ENCODE results near the gene SF3B2. TPM values are rescaled to one million over a fixed set of nuclear protein-coding genes. Genes with fewer than 3 reads are reported as not detected.

The SF3B2 gene
- total RNA-seq, 2 experiments from 2014 or later, result 185 to 260 TPM

DNA sequence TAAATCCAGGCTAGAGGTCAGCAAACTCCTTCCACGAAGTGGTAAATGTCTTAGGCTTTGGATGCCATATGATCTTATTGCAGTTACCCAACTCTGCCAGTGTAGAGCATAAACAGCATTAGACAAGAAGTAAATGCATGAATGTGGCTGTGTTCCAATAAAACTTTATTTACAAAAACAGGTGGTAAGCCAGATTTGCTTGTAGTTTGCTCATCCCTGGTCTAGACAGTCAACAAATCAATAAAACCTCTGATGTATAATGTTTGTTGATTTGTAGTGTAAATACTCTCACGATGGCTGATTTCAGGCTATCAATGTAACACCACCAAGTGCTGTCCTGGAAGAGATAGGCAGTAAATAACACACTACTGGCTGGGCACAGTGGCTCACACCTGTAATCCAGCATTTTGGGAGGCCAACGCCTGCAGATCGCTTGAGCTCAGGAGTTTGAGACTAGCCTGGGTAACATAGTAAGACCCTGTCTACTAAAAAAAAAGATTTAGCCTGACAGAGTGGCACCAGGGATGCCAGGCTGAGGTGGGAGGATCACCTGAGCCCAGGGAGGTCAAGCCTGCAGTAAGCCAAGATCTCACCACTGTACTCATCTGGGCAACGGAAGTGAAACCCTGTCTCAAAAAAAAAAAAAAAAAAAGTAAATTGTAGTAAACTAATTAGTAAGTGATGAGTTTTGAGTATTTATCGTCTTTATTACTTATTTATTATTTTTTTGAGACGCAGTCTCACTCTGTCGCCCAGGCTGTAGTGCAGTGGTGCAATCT is 19.0 kb upstream of the SF3B2 start:
- Histone ChIP-seq H3K79me2 (ENCODE audit: insufficient read depth, low read depth, low read length) (no peaks in the 10 kb centered on the region), H4K20me1 (ENCODE audit: insufficient read depth, low read length) (no peaks in the 10 kb centered on the region), H2AFZ (ENCODE audit: low read length) (no peak overlapping the region), H3K4me1 (ENCODE audit: insufficient read depth, low read length, poor library complexity, severe bottlenecking) (peaks cover 7% of the 10 kb centered on the region), H3K9me3 (ENCODE audit: low read length) (no peaks in the 10 kb centered on the region), H3K4me3 (ENCODE audit: low read depth, low read length, poor library complexity, severe bottlenecking) (no peak overlapping the region), H3K27ac (ENCODE audit: low read depth, low read length, poor library complexity, severe bottlenecking) (no peak overlapping the region), H3K9me2 (ENCODE audit: insufficient read depth, low read length) (no peaks in the 10 kb centered on the region), H3K4me2 (ENCODE audit: low read length) (no peak overlapping the region), H3K36me3 (ENCODE audit: insufficient read depth, low read length) (no peaks in the 10 kb centered on the region)
- CTCF ChIA-PET (ENCODE audit: unreplicated experiment), result no interaction called here
- POLR2A ChIA-PET, result no interaction called here
- intact Hi-C loops (cut with micrococcal nuclease; ENCODE audit: unreplicated experiment), result no loop called here
- BruUV-seq (replicated peaks), result no TSS peak
- TF ChIP-seq, protein P1, sequence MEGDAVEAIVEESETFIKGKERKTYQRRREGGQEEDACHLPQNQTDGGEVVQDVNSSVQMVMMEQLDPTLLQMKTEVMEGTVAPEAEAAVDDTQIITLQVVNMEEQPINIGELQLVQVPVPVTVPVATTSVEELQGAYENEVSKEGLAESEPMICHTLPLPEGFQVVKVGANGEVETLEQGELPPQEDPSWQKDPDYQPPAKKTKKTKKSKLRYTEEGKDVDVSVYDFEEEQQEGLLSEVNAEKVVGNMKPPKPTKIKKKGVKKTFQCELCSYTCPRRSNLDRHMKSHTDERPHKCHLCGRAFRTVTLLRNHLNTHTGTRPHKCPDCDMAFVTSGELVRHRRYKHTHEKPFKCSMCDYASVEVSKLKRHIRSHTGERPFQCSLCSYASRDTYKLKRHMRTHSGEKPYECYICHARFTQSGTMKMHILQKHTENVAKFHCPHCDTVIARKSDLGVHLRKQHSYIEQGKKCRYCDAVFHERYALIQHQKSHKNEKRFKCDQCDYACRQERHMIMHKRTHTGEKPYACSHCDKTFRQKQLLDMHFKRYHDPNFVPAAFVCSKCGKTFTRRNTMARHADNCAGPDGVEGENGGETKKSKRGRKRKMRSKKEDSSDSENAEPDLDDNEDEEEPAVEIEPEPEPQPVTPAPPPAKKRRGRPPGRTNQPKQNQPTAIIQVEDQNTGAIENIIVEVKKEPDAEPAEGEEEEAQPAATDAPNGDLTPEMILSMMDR (conservative IDR thresholded peaks at IDR 0.05; ENCODE audit: low read length), result no peak
- no peak for TF ChIP-seq EZH2phosphoT487 (IDR thresholded peaks at IDR 0.05; ENCODE audit: borderline replicate concordance, low read depth, low read length)
- DNase-seq (ENCODE audit: low spot score), result peak; percentile 19

DNA sequence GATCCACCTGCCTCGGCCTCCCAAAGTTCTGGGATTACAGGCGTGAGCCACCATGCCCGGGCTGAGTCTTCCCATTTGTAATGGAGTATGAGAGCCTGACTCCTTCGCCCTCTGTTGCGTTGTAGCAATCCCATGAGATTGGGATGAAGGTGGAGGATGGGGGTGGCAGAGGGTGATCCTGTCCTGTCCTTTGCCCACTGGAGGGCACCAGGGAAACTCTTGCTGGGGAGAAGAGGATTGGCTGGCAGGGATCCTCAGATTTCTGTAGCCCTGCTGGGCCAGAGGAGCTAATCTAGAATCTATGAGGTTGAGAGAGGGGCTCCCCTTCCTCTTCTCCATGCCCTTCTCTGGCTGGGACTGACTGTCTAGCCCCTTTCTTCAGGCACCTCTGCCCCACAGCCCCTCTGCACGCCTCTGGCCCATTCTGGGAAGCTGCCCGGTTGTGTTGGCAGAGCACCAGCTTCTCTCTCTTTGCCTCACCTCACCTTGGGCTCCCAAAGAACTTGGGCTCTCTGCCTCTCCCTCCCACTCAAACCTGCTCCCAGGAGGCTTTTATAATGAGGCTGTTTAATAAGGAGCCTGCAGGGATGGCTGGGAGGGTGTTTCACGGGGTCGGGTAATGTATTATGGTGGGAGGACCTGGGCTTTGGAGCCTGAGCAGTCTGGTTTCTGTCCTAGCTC is 16.4 kb upstream of the SF3B2 start:
- Histone ChIP-seq H3K4me3 (ENCODE audit: low read depth, low read length, poor library complexity, severe bottlenecking) (no peak overlapping the region), H3K27ac (ENCODE audit: low read depth, low read length, poor library complexity, severe bottlenecking) (no peak overlapping the region), H3K9me3 (ENCODE audit: low read length) (no peaks in the 10 kb centered on the region), H3K9me2 (ENCODE audit: insufficient read depth, low read length) (no peaks in the 10 kb centered on the region), H3K4me1 (ENCODE audit: insufficient read depth, low read length, poor library complexity, severe bottlenecking) (peaks cover 7% of the 10 kb centered on the region), H3K4me2 (ENCODE audit: low read length) (no peak overlapping the region), H4K20me1 (ENCODE audit: insufficient read depth, low read length) (no peaks in the 10 kb centered on the region), H3K79me2 (ENCODE audit: insufficient read depth, low read depth, low read length) (no peaks in the 10 kb centered on the region), H2AFZ (ENCODE audit: low read length) (no peak overlapping the region), H3K36me3 (ENCODE audit: insufficient read depth, low read length) (no peaks in the 10 kb centered on the region)
- BruUV-seq (replicated peaks), result no TSS peak
- ChIA-PET POLR2A (interaction anchor here (1.5 kb wide), 1 partner anchor 9 kb away, joined by 5 read pairs; no protein-coding TSS in a partner anchor), CTCF (ENCODE audit: unreplicated experiment) (interaction anchor here (0.5 to 1.6 kb wide), 3 partner anchors 9 to 253 kb away, joined by 3 to 7 read pairs (median 5); partner anchors contain the start of genes CATSPER1 and YIF1A)
- no peak for TF ChIP-seq EZH2phosphoT487 (IDR thresholded peaks at IDR 0.05; ENCODE audit: borderline replicate concordance, low read depth, low read length)
- TF ChIP-seq, protein P1 (conservative IDR thresholded peaks at IDR 0.05; ENCODE audit: low read length), result no peak
- intact Hi-C loops (cut with micrococcal nuclease; ENCODE audit: unreplicated experiment), result no loop called here
- DNase-seq (ENCODE audit: low spot score), result no peak

Measured in OCI-LY7 (cell line).